ENCODE data around the gene C11orf86. TPM values are rescaled to one million over a fixed set of nuclear protein-coding genes. Genes with fewer than 3 reads are reported as not detected.

C11orf86 gene
- total RNA-seq, 4 donors from 2014 or later = 81.7 to 439 (median 153) TPM

- no peaks in the 10 kb centered on the region for H3K27me3 ChIP-seq
- no peaks in the 10 kb centered on the region for H3K36me3 ChIP-seq
- H3K27ac ChIP-seq = no peak overlapping the region
- H3K9me3 ChIP-seq = no peaks in the 10 kb centered on the region
- DNase-seq = no peak
- TF ChIP-seq POLR2A (IDR thresholded peaks at IDR 0.05) = no peak
- TF ChIP-seq CTCF (IDR thresholded peaks at IDR 0.05) = no peak
- H3K4me1 ChIP-seq = peaks cover 0 to 10% (median 0%) of the 10 kb centered on the region in 4 donors
- H3K4me3 ChIP-seq = no peak overlapping the region
These were observed 3.6 kb downstream of the C11orf86 start for GRCh38 chr11:66978717-66979116.

DNA sequence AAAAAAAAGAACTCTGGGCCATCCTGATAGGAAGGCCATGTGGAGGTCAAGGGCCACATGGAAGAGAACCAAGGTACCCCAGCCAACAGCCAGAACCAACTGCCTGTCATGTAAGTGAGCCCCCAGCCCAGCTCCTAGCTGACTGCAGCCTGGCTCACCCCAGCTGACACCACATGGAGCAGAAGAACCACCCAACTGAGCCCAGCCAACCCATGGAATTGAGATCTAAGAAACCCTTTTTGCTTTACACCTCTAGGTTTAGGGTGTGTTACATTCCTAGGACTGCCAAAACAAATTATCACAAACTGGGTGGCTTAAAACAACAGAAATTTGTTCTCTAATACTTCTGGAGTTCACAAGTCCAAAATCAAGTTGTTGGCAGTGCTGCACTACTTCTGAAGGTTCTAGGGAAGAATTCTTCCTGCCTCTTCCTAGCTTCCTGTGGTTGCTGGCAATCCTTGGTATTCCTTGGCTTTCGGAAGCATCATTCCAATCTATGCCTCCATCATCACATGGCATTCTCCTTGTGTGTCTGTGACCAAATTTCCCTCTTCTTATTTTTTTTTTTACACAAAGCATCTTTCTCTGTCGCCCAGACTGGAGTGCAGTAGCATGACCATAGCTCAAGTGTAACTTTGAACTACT, 4.4 kb downstream of the C11orf86 start:
- H3K9me3 ChIP-seq = no peaks in the 10 kb centered on the region
- no peak overlapping the region for H3K27ac ChIP-seq
- H3K4me1 ChIP-seq = peaks cover 0 to 16% (median 0%) of the 10 kb centered on the region in 4 donors
- no peaks in the 10 kb centered on the region for H3K27me3 ChIP-seq
- H3K36me3 ChIP-seq = no peaks in the 10 kb centered on the region
- TF ChIP-seq POLR2A (IDR thresholded peaks at IDR 0.05) = no peak
- H3K4me3 ChIP-seq = no peak overlapping the region
- DNase-seq = no peak

GRCh38 chr11:66981976-66982578, 7.0 kb downstream of the C11orf86 start:
- Histone ChIP-seq H3K9me3 (no peaks in the 10 kb centered on the region), H3K36me3 (no peaks in the 10 kb centered on the region), H3K27ac (no peak overlapping the region), H3K4me1 (peaks cover 0 to 16% (median 0%) of the 10 kb centered on the region in 4 donors), H3K4me3 (no peak overlapping the region), H3K27me3 (no peaks in the 10 kb centered on the region)
- TF ChIP-seq POLR2A (IDR thresholded peaks at IDR 0.05) = no peak
- no peak for TF ChIP-seq CTCF (IDR thresholded peaks at IDR 0.05)
- peak; percentile 27 to 89 (median 79) for DNase-seq

DNA sequence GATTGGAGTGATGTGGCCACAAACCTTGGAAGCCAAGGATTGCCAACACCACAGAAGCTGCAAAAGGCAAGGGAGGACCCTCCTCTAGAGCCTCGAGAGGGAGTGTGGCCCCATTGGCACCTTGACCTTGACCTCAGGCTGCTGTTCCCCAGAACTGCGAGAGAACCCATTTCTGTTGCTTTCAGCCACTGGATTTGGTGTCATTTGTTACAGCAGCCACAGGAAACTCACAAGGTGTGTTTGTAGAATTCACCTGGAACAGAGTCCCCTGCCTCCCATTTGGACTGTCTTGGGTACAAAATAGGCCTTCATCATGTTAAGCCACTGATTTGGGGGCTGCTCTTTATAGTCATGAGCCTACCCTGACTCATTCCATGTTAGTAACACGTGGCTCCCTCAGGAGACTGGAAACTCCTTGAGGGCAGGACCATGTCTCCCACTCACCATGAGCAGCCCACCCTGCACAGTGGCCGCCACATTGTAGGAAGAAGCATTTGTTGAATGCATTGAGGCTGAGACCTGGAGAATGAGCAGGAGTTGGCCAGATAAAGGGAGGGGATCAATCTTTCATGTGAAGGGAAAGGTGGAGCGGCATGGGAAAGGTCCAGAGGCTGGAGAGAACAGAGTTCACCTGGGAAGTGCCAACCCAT, 8.3 kb downstream of the C11orf86 start:
- no peak for TF ChIP-seq CTCF (IDR thresholded peaks at IDR 0.05)
- TF ChIP-seq POLR2A (IDR thresholded peaks at IDR 0.05) = no peak
- Histone ChIP-seq H3K4me1 (peaks cover 0 to 16% (median 0%) of the 10 kb centered on the region in 4 donors), H3K4me3 (no peak overlapping the region), H3K27ac (no peak overlapping the region), H3K9me3 (no peaks in the 10 kb centered on the region), H3K36me3 (no peaks in the 10 kb centered on the region), H3K27me3 (no peaks in the 10 kb centered on the region)
- DNase-seq = no peak

DNA sequence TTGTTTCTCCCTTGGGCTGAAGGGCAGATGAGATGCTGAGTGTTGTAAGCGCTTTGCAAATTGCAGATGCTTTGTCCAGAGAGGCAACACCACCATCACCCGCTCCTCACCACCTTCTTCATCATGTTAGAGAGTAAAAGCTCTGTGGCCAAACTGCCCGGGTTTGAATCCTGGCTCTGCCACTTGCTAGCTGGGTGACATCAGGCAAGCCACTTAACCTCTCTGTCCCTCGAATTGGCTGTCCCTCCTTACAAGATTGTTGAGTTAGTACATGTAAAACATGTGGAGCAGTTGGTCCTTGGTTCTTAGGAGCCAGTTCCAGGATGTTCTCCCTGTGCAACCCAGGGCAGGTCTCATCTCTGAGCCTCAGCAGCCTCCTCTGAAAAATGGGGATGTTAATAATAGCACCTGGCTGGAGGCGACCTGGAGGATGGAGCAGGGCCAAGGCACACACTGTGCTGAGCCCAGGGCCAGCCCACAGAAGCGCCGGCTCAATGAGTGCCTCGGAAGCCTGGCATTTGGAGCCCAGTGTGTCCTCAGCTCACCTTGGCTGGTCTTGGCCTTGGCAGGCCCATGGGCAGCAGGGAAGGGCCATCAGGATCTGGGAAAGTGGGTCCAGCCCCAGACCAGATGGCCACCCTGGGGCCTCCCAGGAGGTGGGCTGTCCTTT, 10.5 kb downstream of the C11orf86 start:
- DNase-seq = no peak
- Histone ChIP-seq H3K9me3 (no peaks in the 10 kb centered on the region), H3K27me3 (no peaks in the 10 kb centered on the region), H3K4me1 (peaks cover 0 to 16% (median 0%) of the 10 kb centered on the region in 4 donors), H3K4me3 (no peak overlapping the region), H3K36me3 (no peaks in the 10 kb centered on the region), H3K27ac (no peak overlapping the region)
- no peak for TF ChIP-seq CTCF (IDR thresholded peaks at IDR 0.05)
- no peak for TF ChIP-seq POLR2A (IDR thresholded peaks at IDR 0.05)

DNA sequence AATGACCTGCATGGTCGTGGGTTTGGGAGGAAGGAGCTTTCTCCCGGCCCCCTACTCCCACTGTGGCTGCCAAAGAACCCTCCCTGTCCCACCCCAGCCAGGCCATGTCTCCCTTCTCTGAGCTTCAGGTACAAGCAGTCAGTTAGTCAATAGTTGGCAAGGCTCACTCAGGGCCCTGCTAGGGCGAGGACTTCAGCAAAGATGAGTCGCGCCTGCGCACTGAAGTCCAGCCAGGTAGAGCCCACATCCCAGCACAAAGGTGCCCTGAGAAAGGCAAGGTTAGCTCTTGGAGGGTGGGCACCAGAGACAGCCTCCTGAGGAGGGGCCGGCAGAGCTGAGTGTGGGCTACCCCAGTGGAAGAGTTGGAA, 11.1 kb downstream of the C11orf86 start:
- Histone ChIP-seq H3K4me1 (peaks cover 0 to 16% (median 0%) of the 10 kb centered on the region in 4 donors), H3K9me3 (no peaks in the 10 kb centered on the region), H3K27ac (no peak overlapping the region), H3K36me3 (no peaks in the 10 kb centered on the region), H3K4me3 (no peak overlapping the region), H3K27me3 (no peaks in the 10 kb centered on the region)
- no peak for DNase-seq
- TF ChIP-seq POLR2A (IDR thresholded peaks at IDR 0.05) (no peak), CTCF (IDR thresholded peaks at IDR 0.05) (no peak)
